Measurements from ENCODE around the gene C16orf96.
"Not testable (repeated sequence)": the region's sequence is repeated elsewhere in the genome, so short reads cannot be mapped to it uniquely, and the experiment has no call there.

The C16orf96 gene

GRCh38 chr16:4566144-4566543, 10.0 kb downstream of the C16orf96 start:
- DNase-seq (ENCODE audit: low spot score) = no peak

GRCh38 chr16:4570086-4570485, 13.9 kb downstream of the C16orf96 start:
- no peak for DNase-seq (ENCODE audit: low spot score)

- no peak for DNase-seq (ENCODE audit: low spot score)
Measured at GRCh38 chr16:4570688-4571321, 14.7 kb downstream of the C16orf96 start.

- DNase-seq (ENCODE audit: low spot score) = peak; percentile 54
Measured at GRCh38 chr16:4572715-4573114, 16.6 kb downstream of the C16orf96 start.

DNA sequence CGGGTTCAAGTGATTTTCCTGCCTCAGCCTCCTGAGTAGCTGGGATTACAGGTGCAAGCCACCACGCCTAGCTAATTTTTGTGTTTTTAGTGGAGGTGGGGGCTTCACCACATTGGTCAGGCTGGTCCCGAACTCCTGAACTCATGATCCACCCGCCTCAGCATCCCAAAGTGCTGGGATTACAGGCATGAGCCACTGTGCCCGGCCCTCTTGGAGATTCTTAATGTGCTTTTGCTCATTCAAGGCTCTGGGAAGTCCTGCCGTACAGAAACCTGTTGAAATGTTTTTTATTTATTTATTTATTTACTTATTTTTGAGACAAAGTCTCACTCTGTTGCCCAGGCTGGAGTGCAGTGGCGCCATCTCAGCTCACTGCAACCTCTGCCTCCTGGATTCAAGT, 17.8 kb downstream of the C16orf96 start:
- not testable (repeated sequence) for DNase-seq (ENCODE audit: low spot score)

- DNase-seq (ENCODE audit: low spot score) = no peak
Measured at GRCh38 chr16:4574919-4575705, 19.0 kb downstream of the C16orf96 start.

- DNase-seq (ENCODE audit: low spot score) = no peak
Measured at GRCh38 chr16:4576008-4576407, 19.9 kb downstream of the C16orf96 start.

DNA sequence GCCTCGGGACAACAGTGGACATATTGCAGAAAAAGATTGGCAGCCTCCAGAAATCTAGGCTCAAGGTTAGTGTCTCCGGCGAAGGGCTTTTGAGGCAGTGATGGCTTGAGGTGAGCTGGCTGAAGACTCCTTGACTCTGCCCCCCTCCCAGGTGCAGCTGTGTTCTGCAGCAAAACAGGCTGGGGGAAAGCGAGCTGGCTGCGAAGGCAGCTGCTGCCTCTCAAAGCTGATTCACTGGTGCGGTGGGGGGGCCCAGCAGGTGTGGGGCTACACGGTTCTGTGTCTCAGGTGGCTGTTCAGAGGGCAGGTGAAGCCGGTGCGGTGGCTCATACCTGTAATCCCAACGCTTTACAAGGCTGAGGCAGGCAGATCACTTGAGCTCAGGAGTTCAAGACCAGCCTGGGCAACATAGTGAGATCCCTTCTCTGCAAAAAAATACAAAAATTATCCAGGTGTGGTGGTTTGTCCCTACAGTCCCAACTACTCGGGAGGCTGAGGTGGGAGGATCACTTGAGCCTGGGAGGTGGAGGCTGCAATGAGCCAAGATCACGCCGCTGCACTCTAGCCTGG, 22.9 kb downstream of the C16orf96 start:
- no peak for DNase-seq (ENCODE audit: low spot score)

DNA sequence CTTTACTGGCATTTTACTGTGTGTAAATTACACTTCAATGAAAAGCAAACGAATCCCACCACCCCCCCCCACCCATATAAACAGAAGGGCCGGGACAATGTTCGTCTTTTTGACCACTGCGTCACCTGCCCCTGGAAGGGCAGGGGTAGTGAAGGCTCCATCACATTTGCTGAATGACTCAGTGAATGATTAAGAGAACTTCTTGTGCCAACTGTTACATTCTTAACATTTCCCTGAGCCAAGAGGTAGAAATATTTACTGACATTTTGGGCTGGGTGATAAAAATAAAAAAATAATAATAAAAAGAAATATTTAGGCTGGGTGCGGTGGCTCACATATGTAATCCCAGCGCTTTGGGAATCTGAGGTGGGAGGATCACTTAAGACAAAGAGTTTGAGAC, 24.1 kb downstream of the C16orf96 start:
- no peak for DNase-seq (ENCODE audit: low spot score)

DNA sequence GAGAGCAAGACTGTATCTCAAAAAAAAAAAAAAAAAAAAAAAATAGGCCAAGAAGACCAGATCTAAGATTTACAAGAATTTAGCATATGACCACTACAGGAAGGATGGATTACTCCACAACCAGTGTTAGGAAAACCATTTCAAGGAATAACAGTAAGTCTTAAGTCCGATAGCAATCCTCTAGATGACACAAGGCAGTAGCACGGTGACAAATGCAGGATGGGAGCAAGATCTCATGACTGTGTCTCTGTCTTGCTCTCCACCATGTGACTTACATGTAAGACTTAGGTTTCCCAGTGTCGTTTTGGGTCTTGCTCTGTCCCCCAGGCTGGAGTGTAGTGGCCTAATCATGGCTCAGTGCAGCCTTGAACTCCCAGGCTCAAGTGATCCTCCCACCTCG, 27.8 kb downstream of the C16orf96 start:
- no peak for DNase-seq (ENCODE audit: low spot score)

DNA sequence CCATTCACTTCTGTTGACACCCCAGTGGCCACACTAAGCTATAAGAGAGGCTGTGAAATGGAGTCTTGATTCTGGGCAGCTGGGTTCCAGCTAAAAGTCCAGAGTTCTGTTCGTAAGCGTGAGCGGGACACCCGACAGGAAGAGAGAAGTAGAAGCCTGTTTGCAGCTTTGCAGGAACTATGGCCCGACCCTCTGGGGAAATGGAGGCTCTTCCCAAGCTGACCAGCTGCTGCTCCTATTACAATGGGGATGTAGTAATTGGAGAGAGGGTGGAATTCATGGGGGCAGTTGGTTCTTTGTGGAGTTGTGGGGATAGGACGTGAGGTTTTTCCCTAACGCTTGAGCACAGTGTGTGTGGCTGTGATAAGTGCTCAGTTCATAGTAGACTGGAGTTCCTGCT, 30.2 kb downstream of the C16orf96 start:
- DNase-seq (ENCODE audit: low spot score) = no peak

- DNase-seq (ENCODE audit: low spot score) = no peak
Measured at GRCh38 chr16:4588386-4588785, 32.2 kb downstream of the C16orf96 start.

GRCh38 chr16:4588961-4589360, 32.8 kb downstream of the C16orf96 start:
- no peak for DNase-seq (ENCODE audit: low spot score)

DNA sequence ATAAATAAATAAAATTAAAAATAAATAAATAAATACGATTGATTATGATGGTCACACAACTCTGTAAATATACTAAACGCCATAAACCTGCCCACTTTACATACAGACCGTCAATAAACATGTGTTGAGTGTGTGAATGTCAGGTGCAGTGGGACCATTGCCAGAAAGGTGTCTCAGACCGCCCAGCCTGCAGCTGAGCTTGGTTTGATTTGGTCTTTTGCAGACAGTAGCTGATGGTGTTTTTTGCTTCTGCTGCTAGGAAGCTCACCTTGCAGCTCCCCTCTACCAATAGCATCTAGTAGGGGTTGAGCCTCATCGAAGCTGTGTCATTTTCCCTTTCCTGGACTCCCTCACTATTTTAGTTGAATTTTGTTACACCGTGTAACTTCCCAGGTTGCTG, 35.1 kb downstream of the C16orf96 start:
- DNase-seq (ENCODE audit: low spot score) = no peak

DNA sequence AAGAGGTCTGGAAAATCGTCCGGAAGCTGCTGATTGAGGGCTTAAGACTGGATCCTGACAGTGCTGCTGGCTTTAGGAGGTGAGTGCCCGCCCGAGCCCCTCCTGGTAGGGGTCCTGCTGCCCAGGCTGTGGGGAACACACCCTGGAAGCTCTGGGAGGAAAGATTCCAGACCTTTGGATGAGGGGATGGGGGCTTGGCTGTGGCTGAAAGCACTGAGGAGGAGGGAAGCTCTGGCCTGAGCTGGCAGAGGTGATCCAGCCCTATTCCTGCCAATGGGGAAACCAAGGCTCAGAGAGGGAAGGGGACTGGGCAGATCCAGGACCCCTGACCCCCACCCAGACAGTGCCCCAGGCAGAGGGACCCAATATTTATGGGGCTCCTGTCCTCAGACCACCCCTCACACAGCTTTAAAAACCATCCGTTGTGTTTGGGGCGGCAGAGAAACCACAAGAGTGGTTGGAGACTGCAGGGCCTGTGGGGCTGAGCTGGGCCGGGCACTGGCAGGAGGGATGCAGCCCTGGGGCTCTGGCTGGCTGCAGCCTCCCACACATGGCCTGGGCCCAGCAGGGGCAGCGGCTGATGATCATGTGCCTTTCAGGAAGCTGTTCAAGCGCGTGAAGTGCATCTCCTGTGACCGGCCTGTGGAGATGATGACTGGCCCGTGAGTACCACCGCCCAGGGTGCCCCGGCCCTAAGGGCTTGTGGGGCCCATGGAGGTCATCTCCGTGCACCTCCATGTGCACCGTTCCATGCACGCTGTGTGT, 35.7 kb downstream of the C16orf96 start:
- no peak for DNase-seq (ENCODE audit: low spot score)

DNA sequence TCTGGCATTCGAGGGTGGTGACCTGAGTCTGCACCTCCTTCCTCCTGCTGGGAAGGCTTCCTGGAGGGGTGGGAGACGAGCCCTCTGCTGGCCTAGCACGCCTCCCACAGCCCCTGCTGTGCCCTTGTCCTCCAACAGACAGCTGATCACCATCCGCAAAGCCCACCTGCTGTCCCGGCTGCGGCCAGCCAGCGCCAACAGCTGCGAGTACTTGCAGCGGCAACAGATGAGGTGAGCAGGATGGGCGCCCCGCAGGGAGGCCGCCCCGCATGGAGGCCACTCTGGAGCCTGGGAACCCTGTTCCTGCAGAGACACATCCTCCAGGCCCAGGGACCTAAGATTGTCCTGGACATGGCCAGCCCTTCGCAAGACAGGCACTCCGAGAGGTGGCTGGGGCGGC, 36.9 kb downstream of the C16orf96 start:
- no peak for DNase-seq (ENCODE audit: low spot score)

- DNase-seq (ENCODE audit: low spot score) = no peak
Measured at GRCh38 chr16:4594433-4595410, 38.6 kb downstream of the C16orf96 start.

DNA sequence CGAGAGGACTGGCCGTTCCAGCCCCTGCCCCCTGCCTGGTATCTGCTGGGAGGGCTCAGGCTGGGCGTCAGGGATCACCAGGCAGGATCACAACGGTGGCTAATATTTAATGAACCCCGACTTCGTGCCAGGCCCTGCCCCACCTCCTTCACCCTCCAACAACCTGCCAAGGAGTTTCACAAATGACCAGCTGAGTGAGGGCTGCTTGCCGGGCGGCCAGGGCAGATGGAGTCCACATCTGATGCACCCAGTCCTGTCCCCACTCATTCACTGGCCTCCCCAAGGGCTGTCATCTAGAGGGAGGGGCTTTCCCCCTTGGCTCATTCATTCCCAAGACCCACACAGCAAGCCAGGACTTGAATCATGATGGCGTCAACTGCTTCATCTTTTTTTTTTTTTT, 41.0 kb downstream of the C16orf96 start:
- no peak for DNase-seq (ENCODE audit: low spot score)

GRCh38 chr16:4599037-4599436, 42.9 kb downstream of the C16orf96 start:
- no peak for DNase-seq (ENCODE audit: low spot score)

GRCh38 chr16:4599545-4599944, 43.4 kb downstream of the C16orf96 start:
- DNase-seq (ENCODE audit: low spot score) = no peak

Measured in Ammon's horn (tissue), 1 donor.